Mucosa of stomach (tissue), 1 donor: ENCODE results near the gene ARMC3.
"Not testable (repeated sequence)": the region's sequence is repeated elsewhere in the genome, so short reads cannot be mapped to it uniquely, and the experiment has no call there.

Source experiments
- H3K27me3 ChIP-seq: one replicate; pipeline ENCODE4 v1.7.0; 2013; ENCODE audit warnings: mild to moderate bottlenecking, low read length; ENCODE audit not compliant: control insufficient read depth, insufficient read depth
- H3K36me3 ChIP-seq: one replicate; pipeline ENCODE4 v1.7.0; 2013; ENCODE audit warnings: low read length; ENCODE audit not compliant: control insufficient read depth, insufficient read depth
- H3K4me1 ChIP-seq: one replicate; pipeline ENCODE4 v1.7.0; 2013; ENCODE audit warnings: mild to moderate bottlenecking, low read length; ENCODE audit not compliant: control insufficient read depth, insufficient read depth
- H3K4me3 ChIP-seq: one replicate; pipeline ENCODE4 v1.7.0; 2013; ENCODE audit warnings: low read length
- H3K9ac ChIP-seq: one replicate; pipeline ENCODE4 v1.7.0; 2013; ENCODE audit warnings: mild to moderate bottlenecking, low read length, moderate library complexity
- H3K9me3 ChIP-seq: one replicate; pipeline ENCODE4 v1.7.0; 2013; ENCODE audit warnings: mild to moderate bottlenecking, low read length, moderate library complexity; ENCODE audit not compliant: control insufficient read depth
- donor health status: Pancreatic carcinoma.

Gene ARMC3

DNA sequence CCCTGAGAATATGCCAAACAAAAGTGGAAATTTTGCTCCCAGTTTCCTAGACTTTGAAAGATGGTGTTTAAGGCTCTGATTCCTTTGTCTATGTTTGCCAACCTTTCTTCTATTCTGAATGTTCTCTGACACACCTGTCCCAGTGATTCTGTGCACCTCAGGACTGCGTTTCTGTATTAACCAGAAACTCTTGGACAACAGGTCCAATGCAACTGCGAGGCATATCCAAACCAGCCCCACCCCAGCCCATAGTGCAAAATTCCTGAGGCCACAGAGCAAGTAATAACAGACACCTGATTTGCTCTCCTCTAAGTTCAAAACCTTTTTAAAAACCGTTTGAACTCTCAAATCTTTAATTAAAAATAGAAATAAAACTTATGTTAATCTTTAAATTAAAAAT, 130.5 kb downstream of the ARMC3 start:
- no peak overlapping the region for H3K9ac ChIP-seq
- H3K4me3 ChIP-seq, result no peak overlapping the region
- H3K27me3 ChIP-seq, result no peaks in the 10 kb centered on the region
- peaks cover 16% of the 10 kb centered on the region for H3K4me1 ChIP-seq
- H3K36me3 ChIP-seq, result no peaks in the 10 kb centered on the region
- H3K9me3 ChIP-seq, result no peaks in the 10 kb centered on the region

DNA sequence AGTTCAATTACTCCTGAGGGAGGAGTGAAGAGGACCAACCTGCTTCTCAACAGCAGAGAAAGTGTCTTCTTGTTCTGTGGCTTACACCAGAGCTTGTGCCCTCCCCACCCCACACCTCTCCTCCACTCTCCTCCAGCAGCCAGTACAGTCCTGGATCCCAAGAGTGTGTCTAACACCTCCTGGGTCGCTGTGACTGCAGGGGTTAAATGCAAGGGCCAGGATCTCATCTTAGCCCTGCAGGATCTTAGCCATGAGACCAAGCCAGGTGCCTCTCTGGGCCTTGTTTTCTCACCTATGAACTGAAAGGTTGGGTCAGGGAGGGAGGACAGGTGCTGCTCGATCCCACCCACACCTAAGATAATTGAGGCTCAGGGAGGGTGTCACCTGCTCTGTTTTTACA, 133.1 kb downstream of the ARMC3 start:
- Histone ChIP-seq H3K27me3 (no peaks in the 10 kb centered on the region), H3K9me3 (no peaks in the 10 kb centered on the region), H3K9ac (no peak overlapping the region), H3K4me3 (no peak overlapping the region), H3K4me1 (peaks cover 37% of the 10 kb centered on the region), H3K36me3 (no peaks in the 10 kb centered on the region)

DNA sequence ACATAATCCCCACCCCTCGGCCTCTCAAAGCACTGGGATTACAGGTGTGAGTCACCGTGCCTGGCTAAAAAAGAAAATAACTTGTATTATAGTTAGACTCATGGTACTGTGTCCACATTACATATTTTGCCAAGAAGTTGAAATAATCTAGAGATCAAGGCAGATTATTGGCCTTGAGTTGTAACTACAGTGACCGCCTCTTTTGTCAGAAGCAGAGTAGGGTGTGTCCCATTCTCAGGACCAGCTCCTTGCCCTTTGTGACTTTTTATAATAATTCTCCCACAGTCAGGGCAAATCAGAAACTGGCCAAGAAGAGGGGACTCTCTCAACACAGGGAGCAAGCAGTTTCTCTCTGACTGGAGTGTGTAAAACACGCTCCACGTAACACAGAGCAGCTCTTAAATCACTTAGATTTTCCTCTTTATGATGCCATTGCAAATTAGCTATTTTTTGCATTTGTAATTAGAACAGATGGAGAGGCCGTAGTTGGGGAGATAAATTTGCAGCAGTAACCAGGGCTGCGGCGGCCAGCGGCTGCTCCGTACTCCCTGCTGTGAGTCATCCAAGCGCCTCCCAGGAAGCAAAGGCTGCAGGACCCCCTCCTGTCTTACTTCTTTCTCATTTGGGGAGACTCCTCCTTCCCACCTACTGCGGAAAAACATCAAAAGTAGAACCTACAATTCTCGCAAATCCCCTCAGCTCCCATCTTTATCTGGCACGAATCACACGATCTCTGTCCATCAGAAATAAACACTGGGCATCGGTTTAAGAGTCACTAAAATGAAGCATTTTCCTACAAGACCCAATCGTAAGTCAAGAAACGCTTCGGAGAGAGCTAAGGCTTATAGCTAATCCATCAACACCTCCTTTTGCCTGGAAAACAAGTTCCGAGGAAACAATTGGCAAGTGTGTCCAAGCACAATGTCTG, 135.5 kb downstream of the ARMC3 start:
- Histone ChIP-seq H3K4me3 (no peak overlapping the region), H3K36me3 (no peaks in the 10 kb centered on the region), H3K9me3 (no peaks in the 10 kb centered on the region), H3K4me1 (peaks cover 37% of the 10 kb centered on the region), H3K27me3 (no peaks in the 10 kb centered on the region), H3K9ac (no peak overlapping the region)

DNA sequence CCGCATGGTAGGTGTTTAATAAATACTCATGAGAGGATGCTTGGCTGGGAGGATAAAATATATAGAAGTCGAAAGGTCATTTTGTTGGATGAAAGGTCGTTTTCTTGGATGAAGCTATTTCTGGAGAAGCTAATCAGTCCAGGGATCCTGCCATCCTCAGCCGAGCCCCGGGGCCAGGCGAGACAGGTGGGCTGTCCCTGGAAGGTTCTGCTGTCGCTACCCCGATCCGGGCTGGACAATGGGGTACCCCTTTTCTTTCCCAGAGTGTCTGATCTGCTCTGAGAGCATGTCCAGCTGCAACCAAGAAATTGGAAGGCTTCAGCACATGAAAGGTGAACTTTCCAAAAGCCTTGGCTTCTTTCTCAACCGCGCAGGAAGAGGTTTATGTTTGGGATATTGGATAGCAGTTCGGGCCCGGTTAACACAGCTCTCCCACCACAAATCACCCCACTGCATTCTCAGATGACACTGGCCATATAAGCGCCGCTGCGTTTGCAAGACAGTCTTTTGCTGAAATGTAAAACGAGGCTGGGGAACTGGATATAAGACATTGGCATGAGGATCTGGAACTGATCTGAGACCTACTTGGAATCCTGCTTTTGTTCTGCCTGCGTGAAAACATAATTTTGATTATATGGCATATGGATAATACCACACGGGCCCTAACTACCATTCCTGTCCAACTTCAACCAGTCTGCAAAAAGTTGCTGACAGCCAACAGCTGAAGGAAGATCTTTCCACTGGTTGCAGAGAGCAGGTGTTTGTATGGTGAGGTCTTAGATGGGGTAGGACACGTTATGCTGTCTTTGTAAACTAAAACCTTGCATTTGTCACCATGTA, 136.3 kb downstream of the ARMC3 start:
- H3K27me3 ChIP-seq, result no peaks in the 10 kb centered on the region
- no peaks in the 10 kb centered on the region for H3K9me3 ChIP-seq
- no peaks in the 10 kb centered on the region for H3K36me3 ChIP-seq
- H3K4me3 ChIP-seq, result no peak overlapping the region
- H3K4me1 ChIP-seq, result peaks cover 37% of the 10 kb centered on the region
- no peak overlapping the region for H3K9ac ChIP-seq

DNA sequence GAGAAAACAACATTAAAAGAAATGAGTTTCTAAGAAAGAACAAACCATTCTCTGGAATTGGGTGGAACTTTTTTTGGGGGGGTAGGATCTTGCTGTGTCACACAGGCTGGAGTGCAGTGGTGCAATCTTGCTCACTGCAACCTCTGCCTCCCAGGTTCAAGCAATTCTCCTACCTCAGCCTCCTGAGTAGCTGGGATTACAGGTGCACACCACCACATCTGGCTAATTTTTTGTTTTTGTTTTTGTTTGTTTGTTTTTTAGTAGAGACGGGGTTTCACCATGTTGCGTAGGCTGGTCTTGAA, 136.9 kb downstream of the ARMC3 start:
- H3K4me1 ChIP-seq, result peaks cover 37% of the 10 kb centered on the region
- not testable (repeated sequence) for H3K27me3 ChIP-seq, H3K9ac ChIP-seq, H3K36me3 ChIP-seq, H3K9me3 ChIP-seq, H3K4me3 ChIP-seq

DNA sequence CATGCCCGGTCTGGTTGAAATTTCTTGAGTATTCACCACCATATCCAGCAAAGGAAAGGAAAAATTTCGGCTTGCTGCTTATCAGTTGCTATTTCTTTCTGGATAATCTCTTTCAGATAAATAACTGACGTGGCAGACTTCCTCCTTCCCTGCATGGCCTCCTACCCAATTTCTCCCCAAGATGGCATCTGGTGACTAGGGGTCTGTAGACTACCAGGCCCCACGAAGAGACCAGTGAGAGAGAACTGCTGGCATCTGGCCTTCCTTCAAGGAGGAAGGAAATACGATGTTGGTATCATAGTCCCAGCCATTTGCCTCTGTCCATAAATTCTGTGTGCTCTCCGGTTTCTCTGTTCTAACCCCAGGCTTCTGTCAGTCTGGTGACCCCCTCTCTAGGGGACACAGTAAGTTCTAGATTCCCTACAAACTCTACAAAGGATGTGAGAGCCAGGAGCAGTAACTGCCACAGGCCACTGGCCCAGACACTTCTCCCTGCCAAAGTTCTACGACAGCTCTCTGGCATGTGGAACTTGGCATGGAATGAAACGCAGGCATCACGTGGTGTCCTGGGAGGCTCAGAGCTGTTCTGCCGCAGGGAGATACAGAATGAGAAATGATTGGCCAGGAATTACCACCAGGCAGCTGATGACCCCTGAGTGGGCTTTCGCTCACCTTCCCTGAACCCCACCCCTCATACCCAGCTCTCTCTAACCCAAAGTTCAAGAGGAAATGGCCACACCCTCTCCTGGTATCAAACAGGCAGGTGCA, 137.5 kb downstream of the ARMC3 start:
- Histone ChIP-seq H3K4me3 (no peak overlapping the region), H3K9me3 (no peaks in the 10 kb centered on the region), H3K4me1 (peaks cover 37% of the 10 kb centered on the region), H3K36me3 (no peaks in the 10 kb centered on the region), H3K9ac (no peak overlapping the region), H3K27me3 (no peaks in the 10 kb centered on the region)

DNA sequence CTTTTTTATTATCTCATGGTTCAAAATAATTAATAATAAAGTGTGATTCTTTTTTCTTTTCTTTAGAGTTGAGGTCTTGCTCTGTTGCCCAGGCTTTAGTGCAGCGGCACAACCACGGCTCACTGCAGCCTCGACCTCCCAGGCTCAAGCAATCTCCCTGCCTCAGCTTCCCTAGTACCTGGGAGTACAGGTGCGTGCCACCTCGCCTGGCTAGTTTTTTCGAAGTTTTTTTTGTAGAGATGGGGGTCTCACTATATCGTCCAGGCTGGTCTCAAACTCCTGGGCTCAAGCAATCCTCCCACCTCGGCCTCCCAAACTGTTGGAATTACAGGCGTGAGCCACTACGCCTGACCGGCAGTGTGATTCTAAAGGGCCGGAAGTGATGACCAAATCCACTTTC, 139.5 kb downstream of the ARMC3 start:
- Histone ChIP-seq H3K27me3 (no peaks in the 10 kb centered on the region), H3K9ac (no peak overlapping the region), H3K4me1 (peaks cover 32% of the 10 kb centered on the region), H3K9me3 (no peaks in the 10 kb centered on the region), H3K36me3 (no peaks in the 10 kb centered on the region), H3K4me3 (no peak overlapping the region)

DNA sequence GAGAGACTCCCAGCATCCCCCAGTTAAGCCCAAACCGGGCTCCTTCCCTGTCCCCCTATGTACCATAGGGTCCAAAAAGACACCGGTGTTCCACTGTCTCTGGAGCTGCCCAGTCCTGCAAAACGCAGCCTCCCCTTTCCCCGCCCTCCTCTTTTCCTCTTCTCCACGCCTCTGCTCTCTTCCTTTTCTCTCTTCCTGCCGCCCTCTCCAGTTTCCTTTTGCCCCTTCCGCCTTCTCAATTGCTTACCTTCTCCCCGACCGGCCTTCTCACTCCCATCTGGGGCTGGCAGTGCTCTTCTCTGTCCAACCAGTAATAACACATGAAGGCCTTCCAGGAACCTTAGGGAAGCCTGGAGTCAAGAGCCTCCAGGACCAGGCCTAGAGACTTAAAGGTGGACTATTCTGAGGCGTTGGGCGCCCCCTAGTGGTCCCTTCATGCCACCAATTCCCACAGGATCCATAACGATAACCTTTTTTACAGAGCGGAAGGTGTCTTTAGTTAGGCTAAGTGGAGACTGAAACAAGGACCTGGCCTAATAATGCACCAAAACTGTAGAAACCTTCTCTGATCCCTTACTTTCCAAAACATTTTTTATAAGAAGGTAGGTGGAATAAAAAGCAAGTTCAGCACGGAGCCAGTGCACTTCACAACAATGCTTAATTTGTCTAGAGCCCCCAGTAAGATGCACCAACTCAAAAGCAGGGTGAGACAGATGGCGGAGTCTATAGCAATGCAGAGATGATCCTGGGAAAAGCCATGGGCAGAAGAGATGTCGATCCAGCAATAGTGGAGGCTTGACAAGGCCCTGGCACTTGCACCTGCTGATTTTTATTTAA, 140.3 kb downstream of the ARMC3 start:
- H3K9me3 ChIP-seq, result no peaks in the 10 kb centered on the region
- peaks cover 28% of the 10 kb centered on the region for H3K4me1 ChIP-seq
- no peak overlapping the region for H3K9ac ChIP-seq
- H3K36me3 ChIP-seq, result no peaks in the 10 kb centered on the region
- H3K27me3 ChIP-seq, result no peaks in the 10 kb centered on the region
- no peak overlapping the region for H3K4me3 ChIP-seq

DNA sequence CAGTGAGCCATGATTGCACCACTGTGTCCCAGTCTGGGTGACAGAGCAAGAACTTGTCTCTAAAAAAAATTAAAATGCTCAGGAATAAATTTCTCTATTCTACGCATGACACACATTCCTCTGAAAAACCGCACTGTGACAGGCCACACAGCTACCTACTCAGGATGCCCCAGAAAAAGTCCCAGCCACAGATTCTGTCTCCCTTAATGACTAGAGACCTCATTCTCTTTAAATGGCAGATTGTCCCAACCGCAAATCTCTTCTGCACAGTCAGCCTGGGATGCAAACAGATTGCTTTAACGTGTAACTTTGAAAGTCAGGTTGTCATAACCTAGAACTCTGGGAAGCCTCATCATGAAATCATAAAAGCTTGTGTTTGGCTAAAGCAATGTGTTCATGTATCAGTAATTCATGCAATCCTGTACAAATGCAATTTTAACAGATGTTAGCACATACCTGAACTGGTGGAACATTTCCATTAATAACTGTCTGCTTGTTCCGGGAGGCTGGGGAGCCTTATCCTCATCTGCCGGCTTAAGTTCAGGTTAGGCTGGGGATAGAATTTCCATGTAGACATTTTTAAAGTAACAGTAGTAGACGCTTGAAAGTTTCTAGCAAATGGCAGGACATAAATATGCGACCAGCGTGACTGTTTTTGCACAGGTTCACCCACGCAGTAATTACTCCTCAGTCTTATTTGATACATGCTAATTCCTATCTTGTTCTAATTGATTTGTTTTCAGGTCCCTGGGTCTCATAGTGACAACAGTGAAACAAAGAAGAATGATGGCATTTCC, 141.4 kb downstream of the ARMC3 start:
- no peaks in the 10 kb centered on the region for H3K9me3 ChIP-seq
- no peaks in the 10 kb centered on the region for H3K27me3 ChIP-seq
- H3K4me3 ChIP-seq, result no peak overlapping the region
- no peak overlapping the region for H3K9ac ChIP-seq
- peaks cover 19% of the 10 kb centered on the region for H3K4me1 ChIP-seq
- H3K36me3 ChIP-seq, result no peaks in the 10 kb centered on the region

DNA sequence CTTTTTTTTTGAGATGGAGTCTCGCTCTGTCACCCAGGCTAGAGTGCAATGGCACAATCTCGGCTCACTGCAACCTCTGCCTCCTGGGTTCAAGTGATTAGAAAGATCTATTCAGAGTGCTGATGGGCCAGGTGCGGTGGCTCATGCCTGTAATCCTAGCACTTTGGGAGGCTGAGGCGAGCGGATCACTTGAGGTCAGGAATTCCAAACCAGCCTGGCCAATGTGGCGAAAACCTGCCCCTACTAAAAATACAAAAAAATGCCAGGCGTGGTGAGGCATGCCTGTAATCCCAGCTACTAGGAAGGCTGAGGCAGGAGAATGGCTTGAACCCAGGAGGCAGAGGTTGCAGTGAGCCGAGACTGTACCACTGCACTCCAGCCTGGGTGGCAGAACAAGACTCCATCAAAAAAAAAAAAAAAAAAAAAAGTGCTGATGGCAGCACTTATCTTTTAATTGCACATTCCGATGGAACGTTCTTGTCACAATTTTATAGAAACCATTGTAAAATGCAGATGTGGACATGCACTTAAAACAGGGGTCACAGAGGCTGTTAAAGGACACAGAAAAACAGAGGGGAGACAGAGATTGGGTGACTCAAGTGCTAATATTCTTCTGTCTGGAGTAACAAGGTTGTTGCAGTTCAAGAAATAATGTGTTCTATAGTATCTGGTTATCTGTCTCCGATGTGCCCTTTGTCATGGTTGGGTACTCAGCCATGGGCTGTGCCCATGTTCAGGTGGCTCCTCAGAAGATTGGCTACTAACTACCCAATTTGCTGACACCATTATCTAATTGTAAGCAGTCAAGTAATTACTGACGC, 142.4 kb downstream of the ARMC3 start:
- not testable (repeated sequence) for H3K27me3 ChIP-seq, H3K4me1 ChIP-seq, H3K36me3 ChIP-seq, H3K9me3 ChIP-seq, H3K4me3 ChIP-seq, H3K9ac ChIP-seq
